Esophagus muscularis mucosa (tissue), 3 donors: ENCODE results near the gene GPR18.
A peak's percentile ranks its signal among the peaks of the same experiment; 100 is the strongest.

Experiments used
- CTCF ChIP-seq, 3 experiments: fragments of 200-600 bp in 2 of 3; fragments of 450-650 bp in 1 of 3; sonication (generic) in 2 of 3; IDR thresholded peaks; one replicate each; pipeline ENCODE4 v1.5.1; 2017 to 2019; ENCODE audit warnings: antibody characterized with exemption in 3 of 3, mild to moderate bottlenecking in 2 of 3, moderate library complexity in 1 of 3
- POLR2A ChIP-seq: fragments of 450-650 bp; IDR thresholded peaks from one replicate; pipeline ENCODE4 v1.6.1; 2017; ENCODE audit warnings: antibody characterized with exemption, moderate library complexity, mild to moderate bottlenecking, low read depth

GRCh38 chr13:99307247-99307646, 49.1 kb upstream of the GPR18 start, which contains the start of gene GPR183:
- TF ChIP-seq CTCF (IDR thresholded peaks at IDR 0.05) (no peak), POLR2A (peak; percentile 29)
